Liver (tissue), 9 donors: ENCODE results near the gene ADA. TPM values are rescaled to one million over a fixed set of nuclear protein-coding genes. Genes with fewer than 3 reads are reported as not detected.

Source experiments
- DNase-seq: peaks from one replicate; pipeline ENCODE4 v3.0.0-alpha.2; 2017; ENCODE audit warnings: low spot score
- H3K27ac ChIP-seq, 2 donors: one replicate each; pipeline ENCODE4 v1.7.0; 2013; ENCODE audit warnings: inconsistent platforms in 2 of 2, low read length in 2 of 2, control low read depth in 1 of 2, low read depth in 1 of 2, mild to moderate bottlenecking in 1 of 2
- H3K27me3 ChIP-seq, 4 donors: one replicate each; pipeline versions ENCODE4 v1.6.1 to v1.7.0; 2013; ENCODE audit warnings: low read length in 3 of 4, inconsistent platforms in 1 of 4, mild to moderate bottlenecking in 1 of 4, moderate library complexity in 1 of 4; ENCODE audit not compliant: control insufficient read depth in 4 of 4, insufficient read depth in 4 of 4
- H3K36me3 ChIP-seq, 4 donors: one replicate each; pipeline versions ENCODE4 v1.6.1 to v1.7.0; 2013; ENCODE audit warnings: low read length in 3 of 4, mild to moderate bottlenecking in 3 of 4, low read depth in 1 of 4, moderate library complexity in 1 of 4; ENCODE audit not compliant: control insufficient read depth in 4 of 4, insufficient read depth in 3 of 4
- H3K4me1 ChIP-seq, 4 donors: one replicate each; pipeline versions ENCODE4 v1.6.1 to v1.7.0; 2013; ENCODE audit warnings: low read length in 3 of 4, mild to moderate bottlenecking in 3 of 4, moderate library complexity in 1 of 4; ENCODE audit not compliant: control insufficient read depth in 4 of 4, insufficient read depth in 4 of 4
- H3K4me3 ChIP-seq, 3 donors: one replicate each; pipeline versions ENCODE4 v1.6.1 to v1.7.0; 2013; ENCODE audit warnings: low read length in 3 of 3, control low read depth in 1 of 3, low read depth in 1 of 3, mild to moderate bottlenecking in 1 of 3
- H3K9ac ChIP-seq, 2 donors: one replicate each; pipeline ENCODE4 v1.7.0; 2013; ENCODE audit warnings: low read length in 2 of 2, mild to moderate bottlenecking in 2 of 2, moderate library complexity in 2 of 2, control low read depth in 1 of 2, low read depth in 1 of 2
- H3K9me3 ChIP-seq, 4 donors: one replicate each; pipeline versions ENCODE4 v1.6.1 to v1.7.0; 2013; ENCODE audit warnings: low read length in 3 of 4; ENCODE audit not compliant: control insufficient read depth in 4 of 4
- EGR1 ChIP-seq, 2 donors: IDR thresholded peaks; 2 replicates each; pipeline ENCODE4 v1.6.1; 2016 to 2018; ENCODE audit warnings: antibody characterized with exemption in 2 of 2, low read depth in 2 of 2
- FOXA1 ChIP-seq: IDR thresholded peaks from 2 replicates; pipeline ENCODE4 v1.6.1; 2016; ENCODE audit warnings: antibody characterized with exemption
- FOXA2 ChIP-seq: IDR thresholded peaks from 2 replicates; pipeline ENCODE4 v1.6.1; 2016; ENCODE audit warnings: antibody characterized with exemption
- GABPA ChIP-seq, 2 donors: IDR thresholded peaks in 1 of 2; conservative IDR thresholded peaks in 1 of 2; 2 replicates each; pipeline ENCODE4 v1.6.1; 2016; ENCODE audit warnings: antibody characterized with exemption in 2 of 2, mild to moderate bottlenecking in 1 of 2, moderate library complexity in 1 of 2
- HNF4A ChIP-seq, 2 donors: conservative IDR thresholded peaks; 2 replicates each; pipeline ENCODE4 v1.6.1; 2016; ENCODE audit warnings: antibody characterized with exemption in 2 of 2, mild to moderate bottlenecking in 2 of 2
- HNF4G ChIP-seq: IDR thresholded peaks from 2 replicates; pipeline ENCODE4 v1.6.1; 2016; ENCODE audit warnings: antibody characterized with exemption
- JUND ChIP-seq, 2 donors: IDR thresholded peaks; 2 replicates each; pipeline ENCODE4 v1.6.1; 2016; ENCODE audit warnings: antibody characterized with exemption in 2 of 2
- NR2F2 ChIP-seq: IDR thresholded peaks from 2 replicates; pipeline ENCODE4 v1.6.1; 2016; ENCODE audit warnings: antibody characterized with exemption
- RAD21 ChIP-seq, 2 donors: IDR thresholded peaks; 2 replicates each; pipeline ENCODE4 v1.6.1; 2016; ENCODE audit warnings: antibody characterized with exemption in 2 of 2, mild to moderate bottlenecking in 2 of 2
- RXRA ChIP-seq, 2 donors: IDR thresholded peaks; 2 replicates each; pipeline ENCODE4 v1.6.1; 2017 to 2018; ENCODE audit warnings: antibody characterized with exemption in 2 of 2, mild to moderate bottlenecking in 1 of 2
- SP1 ChIP-seq: IDR thresholded peaks from 2 replicates; pipeline ENCODE4 v1.6.1; 2018; ENCODE audit warnings: antibody characterized with exemption, mild to moderate bottlenecking
- TAF1 ChIP-seq: conservative IDR thresholded peaks from 2 replicates; pipeline ENCODE4 v1.6.1; 2016; ENCODE audit warnings: antibody characterized with exemption, mild to moderate bottlenecking
- YY1 ChIP-seq: IDR thresholded peaks from 2 replicates; pipeline ENCODE4 v1.6.1; 2016; ENCODE audit warnings: antibody characterized with exemption, mild to moderate bottlenecking
- WGBS: extraction: QIAGEN DNeasy Blood & Tissue Kit; methylation state at CpG from one replicate; pipeline ENCODE4 v1.1.7; 2013; 5-methylcytosine and 5-hydroxymethylcytosine counted together
- polyA plus RNA-seq, 2 donors: library from polyadenylated mRNA; stranded (reverse) in 1 of 2; unstranded in 1 of 2; fragments of 200-250 nt in 1 of 2; fragments of >200 nt in 1 of 2; fragmentation: Nextera tagmentation in 1 of 2; extraction: Ambion mirVana in 1 of 2; gene quantifications; one replicate each; pipeline versions ENCODE4 v1.2.1 to v1.2.3, GENCODE V29; 2013 to 2015
- total RNA-seq, 2 donors: library from RNA; depleted of rRNA; stranded (reverse); fragments of >200 nt; gene quantifications; one replicate each; pipeline ENCODE4 v1.2.3, GENCODE V29; 2014
- TF ChIP-seq, protein P1 (sequence below): IDR thresholded peaks from 2 replicates; pipeline ENCODE4 v1.6.1; 2016; ENCODE audit warnings: antibody characterized with exemption
- TF ChIP-seq, protein P2 (sequence below): IDR thresholded peaks from 2 replicates; pipeline ENCODE4 v1.6.1; 2016; ENCODE audit warnings: antibody characterized with exemption
- TF ChIP-seq, protein P3 (sequence below): IDR thresholded peaks from 2 replicates; pipeline ENCODE4 v1.6.1; 2016; ENCODE audit warnings: antibody characterized with exemption, mild to moderate bottlenecking
- TF ChIP-seq, protein P4 (sequence below): fragments of 150-350 bp; IDR thresholded peaks from 2 replicates; pipeline ENCODE4 v1.5.1; 2017; ENCODE audit warnings: improper control_type of control experiment, low read depth, low read length; ENCODE audit not compliant: missing input control
- TF ChIP-seq, protein P5 (sequence below): IDR thresholded peaks from 2 replicates; pipeline ENCODE4 v1.6.1; 2016; ENCODE audit warnings: antibody characterized with exemption
- donor health status: healthy.
- donor health status: healthy.
- donor health status: healthy.
- donor health status: healthy.
- donor health status: healthy.

The ADA gene
- total and polyA plus RNA-seq, 4 donors = 2.9 to 7.7 (median 3.0) TPM

DNA sequence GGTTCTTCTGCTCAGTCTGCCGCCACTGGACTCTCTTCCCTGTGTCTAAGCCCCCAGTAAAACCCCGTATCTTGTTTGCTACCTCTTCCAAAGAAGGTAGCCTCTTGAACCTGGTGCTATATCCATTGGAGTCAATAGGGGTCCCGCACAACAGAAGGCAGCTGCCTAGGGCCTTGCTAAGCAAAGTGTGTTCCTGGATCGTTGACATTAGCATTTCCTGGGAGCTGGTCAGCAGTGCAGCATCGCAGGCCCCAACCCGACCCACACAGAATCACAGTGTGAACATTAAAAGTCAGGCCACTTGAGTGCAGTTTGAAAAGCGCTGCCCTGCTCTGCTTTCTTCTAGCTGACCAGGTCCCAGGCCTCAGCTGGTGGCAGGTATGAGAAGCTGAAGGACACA, 2.9 kb downstream of the ADA start:
- DNase-seq = no peak
- no peaks in the 10 kb centered on the region for H3K36me3 ChIP-seq
- H3K9me3 ChIP-seq = no peaks in the 10 kb centered on the region
- TF ChIP-seq, protein P1, sequence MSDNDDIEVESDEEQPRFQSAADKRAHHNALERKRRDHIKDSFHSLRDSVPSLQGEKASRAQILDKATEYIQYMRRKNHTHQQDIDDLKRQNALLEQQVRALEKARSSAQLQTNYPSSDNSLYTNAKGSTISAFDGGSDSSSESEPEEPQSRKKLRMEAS = no peak
- no peak for TF ChIP-seq RAD21 (IDR thresholded peaks at IDR 0.05)
- no peak for TF ChIP-seq GABPA (IDR thresholded peaks at IDR 0.05 in 1 of 2, conservative IDR thresholded peaks at IDR 0.05 in 1 of 2)
- no peak for TF ChIP-seq FOXA1
- TF ChIP-seq, protein P2, sequence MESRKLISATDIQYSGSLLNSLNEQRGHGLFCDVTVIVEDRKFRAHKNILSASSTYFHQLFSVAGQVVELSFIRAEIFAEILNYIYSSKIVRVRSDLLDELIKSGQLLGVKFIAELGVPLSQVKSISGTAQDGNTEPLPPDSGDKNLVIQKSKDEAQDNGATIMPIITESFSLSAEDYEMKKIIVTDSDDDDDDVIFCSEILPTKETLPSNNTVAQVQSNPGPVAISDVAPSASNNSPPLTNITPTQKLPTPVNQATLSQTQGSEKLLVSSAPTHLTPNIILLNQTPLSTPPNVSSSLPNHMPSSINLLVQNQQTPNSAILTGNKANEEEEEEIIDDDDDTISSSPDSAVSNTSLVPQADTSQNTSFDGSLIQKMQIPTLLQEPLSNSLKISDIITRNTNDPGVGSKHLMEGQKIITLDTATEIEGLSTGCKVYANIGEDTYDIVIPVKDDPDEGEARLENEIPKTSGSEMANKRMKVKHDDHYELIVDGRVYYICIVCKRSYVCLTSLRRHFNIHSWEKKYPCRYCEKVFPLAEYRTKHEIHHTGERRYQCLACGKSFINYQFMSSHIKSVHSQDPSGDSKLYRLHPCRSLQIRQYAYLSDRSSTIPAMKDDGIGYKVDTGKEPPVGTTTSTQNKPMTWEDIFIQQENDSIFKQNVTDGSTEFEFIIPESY = no peak
- TF ChIP-seq NR2F2 = no peak
- TF ChIP-seq JUND (IDR thresholded peaks at IDR 0.05) = no peak
- no peak for TF ChIP-seq HNF4A (conservative IDR thresholded peaks at IDR 0.05)
- TF ChIP-seq TAF1 = no peak
- no peak for TF ChIP-seq FOXA2
- TF ChIP-seq SP1 = no peak
- TF ChIP-seq RXRA (IDR thresholded peaks at IDR 0.05) = no peak
- TF ChIP-seq, protein P3, sequence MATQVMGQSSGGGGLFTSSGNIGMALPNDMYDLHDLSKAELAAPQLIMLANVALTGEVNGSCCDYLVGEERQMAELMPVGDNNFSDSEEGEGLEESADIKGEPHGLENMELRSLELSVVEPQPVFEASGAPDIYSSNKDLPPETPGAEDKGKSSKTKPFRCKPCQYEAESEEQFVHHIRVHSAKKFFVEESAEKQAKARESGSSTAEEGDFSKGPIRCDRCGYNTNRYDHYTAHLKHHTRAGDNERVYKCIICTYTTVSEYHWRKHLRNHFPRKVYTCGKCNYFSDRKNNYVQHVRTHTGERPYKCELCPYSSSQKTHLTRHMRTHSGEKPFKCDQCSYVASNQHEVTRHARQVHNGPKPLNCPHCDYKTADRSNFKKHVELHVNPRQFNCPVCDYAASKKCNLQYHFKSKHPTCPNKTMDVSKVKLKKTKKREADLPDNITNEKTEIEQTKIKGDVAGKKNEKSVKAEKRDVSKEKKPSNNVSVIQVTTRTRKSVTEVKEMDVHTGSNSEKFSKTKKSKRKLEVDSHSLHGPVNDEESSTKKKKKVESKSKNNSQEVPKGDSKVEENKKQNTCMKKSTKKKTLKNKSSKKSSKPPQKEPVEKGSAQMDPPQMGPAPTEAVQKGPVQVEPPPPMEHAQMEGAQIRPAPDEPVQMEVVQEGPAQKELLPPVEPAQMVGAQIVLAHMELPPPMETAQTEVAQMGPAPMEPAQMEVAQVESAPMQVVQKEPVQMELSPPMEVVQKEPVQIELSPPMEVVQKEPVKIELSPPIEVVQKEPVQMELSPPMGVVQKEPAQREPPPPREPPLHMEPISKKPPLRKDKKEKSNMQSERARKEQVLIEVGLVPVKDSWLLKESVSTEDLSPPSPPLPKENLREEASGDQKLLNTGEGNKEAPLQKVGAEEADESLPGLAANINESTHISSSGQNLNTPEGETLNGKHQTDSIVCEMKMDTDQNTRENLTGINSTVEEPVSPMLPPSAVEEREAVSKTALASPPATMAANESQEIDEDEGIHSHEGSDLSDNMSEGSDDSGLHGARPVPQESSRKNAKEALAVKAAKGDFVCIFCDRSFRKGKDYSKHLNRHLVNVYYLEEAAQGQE = no peak
- TF ChIP-seq, protein P4, sequence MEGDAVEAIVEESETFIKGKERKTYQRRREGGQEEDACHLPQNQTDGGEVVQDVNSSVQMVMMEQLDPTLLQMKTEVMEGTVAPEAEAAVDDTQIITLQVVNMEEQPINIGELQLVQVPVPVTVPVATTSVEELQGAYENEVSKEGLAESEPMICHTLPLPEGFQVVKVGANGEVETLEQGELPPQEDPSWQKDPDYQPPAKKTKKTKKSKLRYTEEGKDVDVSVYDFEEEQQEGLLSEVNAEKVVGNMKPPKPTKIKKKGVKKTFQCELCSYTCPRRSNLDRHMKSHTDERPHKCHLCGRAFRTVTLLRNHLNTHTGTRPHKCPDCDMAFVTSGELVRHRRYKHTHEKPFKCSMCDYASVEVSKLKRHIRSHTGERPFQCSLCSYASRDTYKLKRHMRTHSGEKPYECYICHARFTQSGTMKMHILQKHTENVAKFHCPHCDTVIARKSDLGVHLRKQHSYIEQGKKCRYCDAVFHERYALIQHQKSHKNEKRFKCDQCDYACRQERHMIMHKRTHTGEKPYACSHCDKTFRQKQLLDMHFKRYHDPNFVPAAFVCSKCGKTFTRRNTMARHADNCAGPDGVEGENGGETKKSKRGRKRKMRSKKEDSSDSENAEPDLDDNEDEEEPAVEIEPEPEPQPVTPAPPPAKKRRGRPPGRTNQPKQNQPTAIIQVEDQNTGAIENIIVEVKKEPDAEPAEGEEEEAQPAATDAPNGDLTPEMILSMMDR = no peak
- TF ChIP-seq, protein P5, sequence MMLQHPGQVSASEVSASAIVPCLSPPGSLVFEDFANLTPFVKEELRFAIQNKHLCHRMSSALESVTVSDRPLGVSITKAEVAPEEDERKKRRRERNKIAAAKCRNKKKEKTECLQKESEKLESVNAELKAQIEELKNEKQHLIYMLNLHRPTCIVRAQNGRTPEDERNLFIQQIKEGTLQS = no peak
- TF ChIP-seq EGR1 (IDR thresholded peaks at IDR 0.05; ENCODE audit: low read depth in 2 of 2) = no peak
- no peak for TF ChIP-seq HNF4G
- no peak for TF ChIP-seq YY1
- no peak overlapping the region for H3K27ac ChIP-seq
- H3K4me3 ChIP-seq = no peak overlapping the region
- peaks cover 0 to 18% (median 5%) of the 10 kb centered on the region in 4 donors for H3K4me1 ChIP-seq
- no peak overlapping the region for H3K9ac ChIP-seq
- no peaks in the 10 kb centered on the region for H3K27me3 ChIP-seq
- 80% methylated on average over 7 of the region's 7 CpGs for WGBS
